HepG2 (cell line): Measurements from ENCODE around the gene ZNF683.
"Not testable (repeated sequence)": the region's sequence is repeated elsewhere in the genome, so short reads cannot be mapped to it uniquely, and the experiment has no call there.

Source experiments
- ASH2L ChIP-seq: fragments of 300-600, 200-600 bp; sonication (generic); IDR thresholded peaks from 2 replicates; pipeline ENCODE4 v1.7.0; 2017; ENCODE audit warnings: low read depth, mild to moderate bottlenecking, moderate library complexity, mixed read lengths, low read length; ENCODE audit not compliant: insufficient read length
- EHMT2 ChIP-seq: fragments of 200-600 bp; sonication (generic); IDR thresholded peaks from 2 replicates; pipeline ENCODE4 v1.7.0; 2017; ENCODE audit warnings: antibody characterized with exemption, low read depth, low read length, borderline replicate concordance
- NCOA5 ChIP-seq: sonication (generic); formaldehyde crosslinking; IDR thresholded peaks from 2 replicates; pipeline ENCODE4 v1.4.0; 2020; ENCODE audit warnings: missing genetic modification reagents
- TCF12 ChIP-seq, 2 experiments: fragments of 450-650 bp in 1 of 2; sonication (generic) in 1 of 2; formaldehyde crosslinking in 1 of 2; IDR thresholded peaks; 2 replicates each; pipeline versions ENCODE4 v1.6.1 to v1.8.0; 2017 to 2022; ENCODE audit warnings: antibody characterized with exemption in 1 of 2, mild to moderate bottlenecking in 1 of 2, missing genetic modification reagents in 1 of 2, moderate library complexity in 1 of 2
- ZBTB3 ChIP-seq: sonication (generic); formaldehyde crosslinking; IDR thresholded peaks from 2 replicates; pipeline ENCODE4 v1.4.0; 2020; ENCODE audit warnings: low read depth, mild to moderate bottlenecking, moderate library complexity, missing genetic modification reagents, borderline replicate concordance
- ZBTB7A ChIP-seq: sonication (generic); formaldehyde crosslinking; IDR thresholded peaks from 2 replicates; pipeline ENCODE4 v1.8.0; 2022; ENCODE audit warnings: mild to moderate bottlenecking, missing genetic modification reagents
- ZNF501 ChIP-seq: sonication (generic); formaldehyde crosslinking; IDR thresholded peaks from 2 replicates; pipeline ENCODE4 v1.5.1; 2020; ENCODE audit warnings: mild to moderate bottlenecking, moderate library complexity, missing genetic modification reagents
- ZNF792 ChIP-seq: IDR thresholded peaks from 2 replicates; pipeline ENCODE4 v1.6.1; 2016
- TF ChIP-seq, protein P1 (sequence below), 2 experiments: sonication (generic) in 1 of 2; formaldehyde crosslinking in 1 of 2; IDR thresholded peaks; 2 replicates each; pipeline versions ENCODE4 v1.5.1 to v1.6.1; 2011 to 2020; ENCODE audit warnings: borderline replicate concordance in 1 of 2, low read depth in 1 of 2, low read length in 1 of 2, mild to moderate bottlenecking in 1 of 2, missing genetic modification reagents in 1 of 2, moderate library complexity in 1 of 2
- TF ChIP-seq, protein P2 (sequence below), 2 experiments: IDR thresholded peaks; 2 replicates each; pipeline ENCODE4 v1.6.1; 2011 to 2012; ENCODE audit warnings: low read length in 2 of 2, borderline replicate concordance in 1 of 2, low read depth in 1 of 2, mild to moderate bottlenecking in 1 of 2, moderate library complexity in 1 of 2

DNA sequence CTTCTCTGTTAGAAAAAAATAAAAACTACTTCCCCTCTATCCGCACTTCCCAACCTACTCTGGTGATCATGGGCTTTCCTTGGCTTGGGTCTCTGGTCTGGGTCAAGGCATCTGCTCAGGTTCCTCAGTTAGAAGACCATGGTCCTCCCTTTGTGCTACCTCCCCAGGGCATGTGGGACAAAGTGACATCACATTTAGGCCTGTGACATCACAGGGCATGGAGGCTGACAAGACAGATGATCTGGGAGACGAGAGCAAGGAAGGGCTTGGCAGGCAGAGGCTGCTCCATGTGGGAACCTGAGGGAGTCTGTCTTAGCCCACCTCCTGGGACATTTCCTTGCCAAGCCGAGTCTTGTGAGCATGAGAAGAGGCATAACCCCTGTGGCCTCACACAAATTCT lies at the start of gene ZNF683:
- TF ChIP-seq, protein P1, sequence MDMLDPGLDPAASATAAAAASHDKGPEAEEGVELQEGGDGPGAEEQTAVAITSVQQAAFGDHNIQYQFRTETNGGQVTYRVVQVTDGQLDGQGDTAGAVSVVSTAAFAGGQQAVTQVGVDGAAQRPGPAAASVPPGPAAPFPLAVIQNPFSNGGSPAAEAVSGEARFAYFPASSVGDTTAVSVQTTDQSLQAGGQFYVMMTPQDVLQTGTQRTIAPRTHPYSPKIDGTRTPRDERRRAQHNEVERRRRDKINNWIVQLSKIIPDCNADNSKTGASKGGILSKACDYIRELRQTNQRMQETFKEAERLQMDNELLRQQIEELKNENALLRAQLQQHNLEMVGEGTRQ (IDR thresholded peaks at IDR 0.05; ENCODE audit: low read depth, low read length) = not testable (repeated sequence)
- TF ChIP-seq, protein P1 (CRISPR knock-in tag; IDR thresholded peaks at IDR 0.05; ENCODE audit: borderline replicate concordance) = not testable (repeated sequence)
- not testable (repeated sequence) for TF ChIP-seq ZNF501 (CRISPR knock-in tag); ZNF792 (CRISPR knock-in tag); ASH2L; EHMT2; TCF12 (IDR thresholded peaks at IDR 0.05); TCF12 (CRISPR knock-in tag; IDR thresholded peaks at IDR 0.05); ZBTB3; NCOA5 (CRISPR knock-in tag); ZBTB7A (CRISPR knock-in tag)
- TF ChIP-seq, protein P2, sequence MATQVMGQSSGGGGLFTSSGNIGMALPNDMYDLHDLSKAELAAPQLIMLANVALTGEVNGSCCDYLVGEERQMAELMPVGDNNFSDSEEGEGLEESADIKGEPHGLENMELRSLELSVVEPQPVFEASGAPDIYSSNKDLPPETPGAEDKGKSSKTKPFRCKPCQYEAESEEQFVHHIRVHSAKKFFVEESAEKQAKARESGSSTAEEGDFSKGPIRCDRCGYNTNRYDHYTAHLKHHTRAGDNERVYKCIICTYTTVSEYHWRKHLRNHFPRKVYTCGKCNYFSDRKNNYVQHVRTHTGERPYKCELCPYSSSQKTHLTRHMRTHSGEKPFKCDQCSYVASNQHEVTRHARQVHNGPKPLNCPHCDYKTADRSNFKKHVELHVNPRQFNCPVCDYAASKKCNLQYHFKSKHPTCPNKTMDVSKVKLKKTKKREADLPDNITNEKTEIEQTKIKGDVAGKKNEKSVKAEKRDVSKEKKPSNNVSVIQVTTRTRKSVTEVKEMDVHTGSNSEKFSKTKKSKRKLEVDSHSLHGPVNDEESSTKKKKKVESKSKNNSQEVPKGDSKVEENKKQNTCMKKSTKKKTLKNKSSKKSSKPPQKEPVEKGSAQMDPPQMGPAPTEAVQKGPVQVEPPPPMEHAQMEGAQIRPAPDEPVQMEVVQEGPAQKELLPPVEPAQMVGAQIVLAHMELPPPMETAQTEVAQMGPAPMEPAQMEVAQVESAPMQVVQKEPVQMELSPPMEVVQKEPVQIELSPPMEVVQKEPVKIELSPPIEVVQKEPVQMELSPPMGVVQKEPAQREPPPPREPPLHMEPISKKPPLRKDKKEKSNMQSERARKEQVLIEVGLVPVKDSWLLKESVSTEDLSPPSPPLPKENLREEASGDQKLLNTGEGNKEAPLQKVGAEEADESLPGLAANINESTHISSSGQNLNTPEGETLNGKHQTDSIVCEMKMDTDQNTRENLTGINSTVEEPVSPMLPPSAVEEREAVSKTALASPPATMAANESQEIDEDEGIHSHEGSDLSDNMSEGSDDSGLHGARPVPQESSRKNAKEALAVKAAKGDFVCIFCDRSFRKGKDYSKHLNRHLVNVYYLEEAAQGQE (IDR thresholded peaks at IDR 0.05; ENCODE audit: borderline replicate concordance in 1 of 2, low read depth in 1 of 2, low read length in 2 of 2) = not testable (repeated sequence)
